ENCODE data around the gene CACNA2D3.
A peak's percentile ranks its signal among the peaks of the same experiment; 100 is the strongest.

Gene CACNA2D3

DNA sequence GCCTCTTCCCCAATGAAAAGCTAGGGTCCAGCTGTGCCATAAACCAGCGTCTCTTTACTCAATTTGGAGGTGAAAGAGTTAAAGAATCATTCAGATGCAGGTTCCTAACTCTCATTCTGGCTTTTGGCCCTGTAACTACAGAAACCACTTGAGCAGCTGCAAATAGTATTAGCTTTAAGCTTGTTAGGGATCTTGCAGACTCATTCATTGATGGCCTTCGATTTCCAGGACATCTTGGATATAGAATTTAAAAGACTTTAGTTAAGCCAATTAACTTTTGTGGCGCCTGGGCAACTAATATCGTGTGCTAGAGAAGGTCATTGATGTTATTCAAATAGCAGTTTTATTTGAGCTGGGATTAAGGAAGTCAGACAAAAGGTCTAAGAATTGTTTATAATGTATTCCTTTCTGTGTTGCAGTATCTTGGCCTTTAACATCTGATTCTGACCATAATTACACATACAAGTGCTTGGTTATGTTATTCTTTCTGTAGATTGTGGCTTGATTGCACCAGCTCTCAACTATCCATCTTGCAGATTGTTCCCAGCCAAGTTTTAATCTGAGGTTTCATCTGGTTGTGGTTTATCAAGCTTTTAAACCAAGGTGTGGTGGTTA lies 185.3 kb downstream of the CACNA2D3 start:
- no peak overlapping the region for H3K9ac ChIP-seq (ENCODE audit: low read depth, low read length)
- H3K9me3 ChIP-seq (ENCODE audit: control insufficient read depth, insufficient read depth, low read length): no peaks in the 10 kb centered on the region
- no peak overlapping the region for H3K4me3 ChIP-seq (ENCODE audit: low read depth, low read length)
- H3K4me1 ChIP-seq (ENCODE audit: control insufficient read depth, insufficient read depth, low read length): peaks cover 10% of the 10 kb centered on the region
- H3K36me3 ChIP-seq (ENCODE audit: control insufficient read depth, insufficient read depth, low read length): no peaks in the 10 kb centered on the region
- H3K27me3 ChIP-seq (ENCODE audit: control insufficient read depth, insufficient read depth, low read length): no peaks in the 10 kb centered on the region
- no peak overlapping the region for H3K27ac ChIP-seq (ENCODE audit: low read depth, low read length)

DNA sequence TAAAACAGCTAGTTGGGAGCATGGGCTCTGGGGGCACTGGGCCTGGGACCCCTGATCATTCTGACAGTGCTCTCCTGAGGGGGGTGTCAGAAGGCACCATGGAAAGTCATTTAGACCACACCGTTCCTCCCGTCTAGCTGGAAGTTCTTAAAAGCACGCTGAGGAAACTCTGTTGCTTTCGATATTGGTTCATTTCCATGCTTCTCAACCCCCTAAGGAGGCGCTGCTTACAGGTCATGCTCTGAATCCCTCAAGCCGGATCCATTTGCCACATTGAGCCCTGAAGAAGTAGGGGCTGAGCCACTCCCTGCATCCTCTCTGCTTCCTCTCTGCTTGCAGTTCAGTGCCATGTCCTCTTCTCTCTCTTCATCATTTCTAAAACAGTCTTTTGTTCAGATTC lies 187.2 kb downstream of the CACNA2D3 start:
- Histone ChIP-seq H3K4me1 (ENCODE audit: control insufficient read depth, insufficient read depth, low read length) (peaks cover 7% of the 10 kb centered on the region), H3K4me3 (ENCODE audit: low read depth, low read length) (no peak overlapping the region), H3K27ac (ENCODE audit: low read depth, low read length) (no peak overlapping the region), H3K9me3 (ENCODE audit: control insufficient read depth, insufficient read depth, low read length) (no peaks in the 10 kb centered on the region), H3K27me3 (ENCODE audit: control insufficient read depth, insufficient read depth, low read length) (no peaks in the 10 kb centered on the region), H3K9ac (ENCODE audit: low read depth, low read length) (no peak overlapping the region), H3K36me3 (ENCODE audit: control insufficient read depth, insufficient read depth, low read length) (no peaks in the 10 kb centered on the region)

DNA sequence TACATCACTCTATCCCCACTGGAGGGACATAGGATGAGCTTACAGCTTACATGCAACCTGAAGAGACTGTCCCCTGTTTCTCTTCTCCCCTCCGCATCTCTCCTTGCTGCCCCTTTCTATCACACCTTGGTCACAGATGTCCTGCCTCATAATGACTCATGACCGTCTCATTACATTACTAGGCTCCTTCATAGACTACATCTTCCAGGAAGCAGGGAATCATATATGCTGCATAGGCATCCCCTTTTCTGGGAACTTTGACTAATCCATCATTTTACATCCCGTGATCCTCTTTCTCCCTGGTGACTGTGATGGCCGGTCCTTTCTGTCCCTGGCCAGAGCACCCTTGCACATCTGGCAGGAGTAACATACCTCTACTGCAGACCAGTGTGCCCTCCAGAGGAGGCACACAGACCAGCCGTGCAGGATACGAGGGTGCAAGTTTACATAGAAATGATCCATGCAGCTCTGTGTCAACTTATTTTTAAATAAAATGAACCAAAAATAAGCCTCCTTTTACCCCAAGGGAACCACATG lies 188.9 kb downstream of the CACNA2D3 start:
- H3K36me3 ChIP-seq (ENCODE audit: control insufficient read depth, insufficient read depth, low read length): no peaks in the 10 kb centered on the region

DNA sequence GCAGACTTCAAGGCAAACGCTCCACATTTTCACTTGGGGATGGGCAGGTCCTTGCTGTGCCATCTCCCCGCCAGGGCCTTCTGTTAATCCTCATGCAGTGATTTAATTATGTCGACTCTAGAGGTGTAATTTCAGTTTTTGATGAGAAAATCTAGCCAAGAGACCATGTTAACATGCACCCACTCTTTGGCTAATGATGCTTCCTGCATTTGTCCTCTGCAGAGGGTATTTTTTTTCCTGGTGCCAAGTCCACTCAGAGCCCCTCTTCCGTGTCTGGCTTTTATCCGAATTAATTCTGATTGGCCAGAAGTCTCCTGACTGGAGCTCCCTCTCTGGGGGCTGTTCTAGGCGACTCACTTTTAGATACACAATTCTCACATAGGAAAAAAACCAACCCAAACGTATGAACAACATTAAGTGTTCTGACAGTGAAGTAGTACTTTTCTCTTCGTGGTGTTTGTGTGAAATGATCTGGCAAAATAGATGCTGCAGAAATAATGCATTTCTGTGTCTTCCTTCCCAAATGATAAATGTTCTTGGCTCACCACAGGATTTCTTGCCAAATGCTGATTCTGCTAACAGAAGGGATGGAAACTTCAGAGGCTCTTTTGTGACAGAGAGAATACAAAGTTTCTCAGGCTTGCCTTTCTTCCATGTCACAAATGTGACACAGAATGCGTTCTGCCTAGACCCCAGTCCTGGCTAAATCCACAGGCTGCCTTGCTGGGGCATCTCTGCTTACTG lies 190.0 kb downstream of the CACNA2D3 start:
- H3K9me3 ChIP-seq (ENCODE audit: control insufficient read depth, insufficient read depth, low read length): no peaks in the 10 kb centered on the region
- no peaks in the 10 kb centered on the region for H3K36me3 ChIP-seq (ENCODE audit: control insufficient read depth, insufficient read depth, low read length)
- no peak overlapping the region for H3K4me3 ChIP-seq (ENCODE audit: low read depth, low read length)
- no peak overlapping the region for H3K27ac ChIP-seq (ENCODE audit: low read depth, low read length)
- H3K4me1 ChIP-seq (ENCODE audit: control insufficient read depth, insufficient read depth, low read length): peaks cover 7% of the 10 kb centered on the region
- no peaks in the 10 kb centered on the region for H3K27me3 ChIP-seq (ENCODE audit: control insufficient read depth, insufficient read depth, low read length)
- no peak overlapping the region for H3K9ac ChIP-seq (ENCODE audit: low read depth, low read length)

More for the DNA sequence above, 188.9 kb downstream of the CACNA2D3 start:
- no peak overlapping the region for H3K27ac ChIP-seq (ENCODE audit: low read depth, low read length)
- no peak overlapping the region for H3K9ac ChIP-seq (ENCODE audit: low read depth, low read length)
- H3K9me3 ChIP-seq (ENCODE audit: control insufficient read depth, insufficient read depth, low read length): no peaks in the 10 kb centered on the region
- H3K4me3 ChIP-seq (ENCODE audit: low read depth, low read length): no peak overlapping the region
- H3K4me1 ChIP-seq (ENCODE audit: control insufficient read depth, insufficient read depth, low read length): peaks cover 7% of the 10 kb centered on the region
- H3K27me3 ChIP-seq (ENCODE audit: control insufficient read depth, insufficient read depth, low read length): no peaks in the 10 kb centered on the region

DNA sequence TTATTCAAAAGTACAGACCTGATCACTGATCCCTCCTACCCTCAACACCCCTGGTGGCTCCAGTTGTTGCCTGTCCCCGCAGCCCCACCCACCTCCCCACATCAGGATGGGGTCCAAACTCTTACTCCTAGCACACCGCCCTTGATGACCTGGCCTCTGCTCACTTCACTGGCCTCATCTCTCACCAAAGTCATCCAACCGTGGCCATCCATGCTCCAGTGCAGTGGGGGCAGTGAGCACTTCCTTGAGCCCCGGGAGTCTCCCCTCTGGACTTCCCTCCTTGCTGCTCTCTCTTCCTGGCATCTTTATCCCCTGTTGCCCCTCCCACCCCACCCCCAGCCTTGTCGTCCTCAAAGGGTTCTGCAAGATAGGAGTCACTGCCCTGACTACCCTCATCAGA lies 191.1 kb downstream of the CACNA2D3 start:
- H3K4me3 ChIP-seq (ENCODE audit: low read depth, low read length): no peak overlapping the region
- no peaks in the 10 kb centered on the region for H3K27me3 ChIP-seq (ENCODE audit: control insufficient read depth, insufficient read depth, low read length)
- H3K4me1 ChIP-seq (ENCODE audit: control insufficient read depth, insufficient read depth, low read length): peaks cover 7% of the 10 kb centered on the region
- no peaks in the 10 kb centered on the region for H3K9me3 ChIP-seq (ENCODE audit: control insufficient read depth, insufficient read depth, low read length)
- no peak overlapping the region for H3K27ac ChIP-seq (ENCODE audit: low read depth, low read length)
- no peaks in the 10 kb centered on the region for H3K36me3 ChIP-seq (ENCODE audit: control insufficient read depth, insufficient read depth, low read length)
- no peak overlapping the region for H3K9ac ChIP-seq (ENCODE audit: low read depth, low read length)

DNA sequence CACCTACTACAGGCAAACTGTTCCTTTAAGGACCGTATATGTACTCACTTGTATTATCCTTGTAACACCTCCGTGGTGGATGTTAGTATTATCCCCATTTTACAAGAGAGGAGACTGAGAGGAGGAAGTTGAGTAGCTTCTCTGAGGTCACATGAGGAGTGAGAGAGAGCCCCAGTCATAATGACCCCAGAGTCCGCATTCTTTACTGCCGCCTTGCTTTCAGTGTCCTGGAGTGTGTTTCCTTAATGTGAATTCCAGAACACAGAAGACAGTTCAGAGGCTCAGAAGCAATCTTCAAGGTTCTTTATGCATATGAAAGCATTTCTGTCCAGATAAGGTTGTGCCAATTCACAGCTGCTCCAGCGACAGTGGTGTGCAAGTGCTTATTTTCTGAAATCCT lies 199.2 kb downstream of the CACNA2D3 start:
- H3K9me3 ChIP-seq (ENCODE audit: control insufficient read depth, insufficient read depth, low read length): no peaks in the 10 kb centered on the region
- H3K27me3 ChIP-seq (ENCODE audit: control insufficient read depth, insufficient read depth, low read length): no peaks in the 10 kb centered on the region
- H3K4me1 ChIP-seq (ENCODE audit: control insufficient read depth, insufficient read depth, low read length): peaks cover 4% of the 10 kb centered on the region; the same call in 1 of the 2 replicates
- H3K27ac ChIP-seq (ENCODE audit: low read depth, low read length): no peak overlapping the region
- H3K4me3 ChIP-seq (ENCODE audit: low read depth, low read length): no peak overlapping the region
- H3K36me3 ChIP-seq (ENCODE audit: control insufficient read depth, insufficient read depth, low read length): no peaks in the 10 kb centered on the region
- no peak overlapping the region for H3K9ac ChIP-seq (ENCODE audit: low read depth, low read length)

DNA sequence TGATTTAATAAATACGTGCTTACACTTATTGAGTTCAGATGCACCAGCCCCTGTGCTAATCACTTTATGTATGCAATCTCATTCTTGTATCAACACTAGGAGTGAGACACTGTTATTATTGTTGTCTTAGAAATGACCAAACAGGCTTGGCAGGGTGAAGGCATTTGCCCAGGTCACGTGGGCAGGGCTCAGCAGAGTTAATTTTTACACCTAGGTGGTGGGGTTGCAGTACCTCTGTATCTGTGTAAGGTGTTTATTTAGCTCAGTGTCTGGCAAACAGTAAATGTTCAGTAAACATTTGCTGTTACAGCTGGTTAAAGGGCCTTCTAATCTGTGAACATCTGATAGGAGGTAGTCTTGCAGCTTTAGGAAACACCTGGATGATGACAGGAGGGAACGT lies 200.0 kb downstream of the CACNA2D3 start:
- Histone ChIP-seq H3K9me3 (ENCODE audit: control insufficient read depth, insufficient read depth, low read length) (no peaks in the 10 kb centered on the region), H3K27ac (ENCODE audit: low read depth, low read length) (peak overlapping the region; percentile 4), H3K36me3 (ENCODE audit: control insufficient read depth, insufficient read depth, low read length) (no peaks in the 10 kb centered on the region), H3K4me3 (ENCODE audit: low read depth, low read length) (no peak overlapping the region), H3K27me3 (ENCODE audit: control insufficient read depth, insufficient read depth, low read length) (no peaks in the 10 kb centered on the region), H3K4me1 (ENCODE audit: control insufficient read depth, insufficient read depth, low read length) (peaks cover 4% of the 10 kb centered on the region; the same call in 1 of the 2 replicates), H3K9ac (ENCODE audit: low read depth, low read length) (no peak overlapping the region)

DNA sequence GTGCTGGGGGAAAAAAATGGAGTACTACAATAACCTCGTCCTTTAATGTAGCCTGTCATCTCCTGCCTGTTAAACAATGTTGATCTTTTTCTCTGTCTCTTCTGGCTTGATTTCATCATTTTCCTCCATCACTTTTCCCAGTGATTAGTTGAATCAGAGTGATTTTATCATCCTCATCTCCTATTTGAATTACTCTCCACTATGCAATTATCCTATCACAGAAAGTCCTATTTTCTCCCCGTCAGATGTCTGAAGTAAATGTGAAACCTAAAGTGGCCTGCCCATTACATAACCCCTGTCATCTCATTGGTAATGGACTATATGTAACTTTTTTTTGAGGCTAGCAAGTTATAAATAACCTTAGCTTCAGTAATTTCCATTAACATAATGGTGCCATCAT lies 201.8 kb downstream of the CACNA2D3 start:
- Histone ChIP-seq H3K36me3 (ENCODE audit: control insufficient read depth, insufficient read depth, low read length) (no peaks in the 10 kb centered on the region), H3K4me3 (ENCODE audit: low read depth, low read length) (no peak overlapping the region), H3K9ac (ENCODE audit: low read depth, low read length) (no peak overlapping the region), H3K27ac (ENCODE audit: low read depth, low read length) (no peak overlapping the region), H3K9me3 (ENCODE audit: control insufficient read depth, insufficient read depth, low read length) (no peaks in the 10 kb centered on the region), H3K4me1 (ENCODE audit: control insufficient read depth, insufficient read depth, low read length) (peaks cover 4% of the 10 kb centered on the region; the same call in 1 of the 2 replicates), H3K27me3 (ENCODE audit: control insufficient read depth, insufficient read depth, low read length) (no peaks in the 10 kb centered on the region)

DNA sequence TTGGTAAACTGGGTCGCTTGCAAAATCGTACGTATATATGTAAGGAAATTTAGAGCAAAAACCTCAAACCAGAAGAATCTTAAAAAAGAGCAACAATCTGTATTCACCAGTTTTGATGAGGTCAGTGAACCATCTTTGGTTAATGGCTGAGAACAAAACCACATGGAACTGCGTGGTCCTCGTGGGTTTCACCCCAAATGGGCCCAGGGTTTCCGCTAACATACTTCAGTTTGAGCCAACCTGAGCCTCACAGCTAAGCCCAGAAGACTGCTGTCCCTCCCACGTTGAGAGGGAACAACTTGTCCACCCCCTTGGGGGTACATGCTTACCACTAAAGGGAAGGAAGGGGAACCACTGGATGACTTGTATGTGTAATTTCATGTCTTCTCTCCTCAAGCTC lies 204.6 kb downstream of the CACNA2D3 start:
- Histone ChIP-seq H3K27me3 (ENCODE audit: control insufficient read depth, insufficient read depth, low read length) (no peaks in the 10 kb centered on the region), H3K9ac (ENCODE audit: low read depth, low read length) (no peak overlapping the region), H3K36me3 (ENCODE audit: control insufficient read depth, insufficient read depth, low read length) (no peaks in the 10 kb centered on the region), H3K4me3 (ENCODE audit: low read depth, low read length) (no peak overlapping the region), H3K9me3 (ENCODE audit: control insufficient read depth, insufficient read depth, low read length) (no peaks in the 10 kb centered on the region), H3K27ac (ENCODE audit: low read depth, low read length) (no peak overlapping the region), H3K4me1 (ENCODE audit: control insufficient read depth, insufficient read depth, low read length) (no peaks in the 10 kb centered on the region)

DNA sequence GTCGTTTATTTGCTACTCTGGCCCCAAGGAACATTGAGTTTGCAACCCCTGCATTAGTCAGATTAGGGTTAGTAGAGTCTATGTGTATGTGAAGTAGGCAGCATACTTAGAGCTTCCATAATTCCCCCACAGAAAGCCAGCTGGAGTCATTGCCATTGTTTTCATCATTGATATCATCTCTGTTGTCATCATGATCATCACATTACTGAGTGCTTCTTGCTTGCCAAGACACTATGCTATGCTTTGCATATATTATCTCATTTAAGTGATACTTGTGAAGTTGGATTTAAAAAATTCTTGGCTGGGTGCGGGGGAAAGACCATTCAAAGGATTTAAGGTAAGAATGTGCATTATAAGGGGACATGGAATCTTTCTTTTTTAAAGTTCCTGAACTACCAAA lies 209.0 kb downstream of the CACNA2D3 start:
- no peak overlapping the region for H3K27ac ChIP-seq (ENCODE audit: low read depth, low read length)
- H3K27me3 ChIP-seq (ENCODE audit: control insufficient read depth, insufficient read depth, low read length): no peaks in the 10 kb centered on the region
- no peaks in the 10 kb centered on the region for H3K4me1 ChIP-seq (ENCODE audit: control insufficient read depth, insufficient read depth, low read length)
- no peaks in the 10 kb centered on the region for H3K36me3 ChIP-seq (ENCODE audit: control insufficient read depth, insufficient read depth, low read length)
- no peak overlapping the region for H3K9ac ChIP-seq (ENCODE audit: low read depth, low read length)
- H3K4me3 ChIP-seq (ENCODE audit: low read depth, low read length): no peak overlapping the region
- H3K9me3 ChIP-seq (ENCODE audit: control insufficient read depth, insufficient read depth, low read length): no peaks in the 10 kb centered on the region

DNA sequence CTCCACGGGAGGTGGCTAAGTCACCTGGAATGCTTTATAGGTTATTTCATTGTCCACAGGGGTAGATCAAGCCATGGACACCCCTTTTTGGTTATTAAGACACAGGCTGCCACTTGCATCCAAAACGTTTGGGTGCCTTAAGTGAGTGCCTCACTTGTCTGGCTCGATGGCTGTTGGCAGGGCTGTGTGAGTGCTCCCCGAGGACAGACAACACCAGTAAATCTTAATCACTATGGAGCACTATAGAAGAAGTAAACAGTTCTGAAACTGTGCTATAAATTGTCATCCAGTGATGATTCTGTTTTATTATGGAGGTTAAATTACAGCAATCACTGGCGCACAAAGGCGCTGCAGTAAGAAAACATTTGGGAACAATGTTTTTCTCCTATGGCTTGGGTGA lies 215.5 kb downstream of the CACNA2D3 start:
- no peak overlapping the region for H3K9ac ChIP-seq (ENCODE audit: low read depth, low read length)
- H3K9me3 ChIP-seq (ENCODE audit: control insufficient read depth, insufficient read depth, low read length): no peaks in the 10 kb centered on the region
- no peak overlapping the region for H3K27ac ChIP-seq (ENCODE audit: low read depth, low read length)
- H3K27me3 ChIP-seq (ENCODE audit: control insufficient read depth, insufficient read depth, low read length): no peaks in the 10 kb centered on the region
- no peak overlapping the region for H3K4me3 ChIP-seq (ENCODE audit: low read depth, low read length)
- no peaks in the 10 kb centered on the region for H3K4me1 ChIP-seq (ENCODE audit: control insufficient read depth, insufficient read depth, low read length)
- no peaks in the 10 kb centered on the region for H3K36me3 ChIP-seq (ENCODE audit: control insufficient read depth, insufficient read depth, low read length)
